Fibroblast of lung (primary cell): ENCODE data around the gene TMED5. TPM values are rescaled to one million over a fixed set of nuclear protein-coding genes. Genes with fewer than 3 reads are reported as not detected.

ENCODE experiments used
- DNase-seq, 2 donors: peaks; one replicate each; pipeline versions ENCODE4 v3.0.0 to v3.0.0-alpha.2; 2010; ENCODE audit warnings: low read depth in 2 of 2
- H2AFZ ChIP-seq: 2 replicates; pipeline ENCODE4 v1.5.1; 2012; ENCODE audit warnings: low read length, control low read depth, inconsistent platforms
- H3K27ac ChIP-seq: 2 replicates; pipeline ENCODE4 v1.5.1; 2011; ENCODE audit warnings: low read length, control low read depth; ENCODE audit not compliant: insufficient read depth
- H3K27me3 ChIP-seq: 2 replicates; pipeline ENCODE4 v1.5.1; 2011; ENCODE audit warnings: mild to moderate bottlenecking, low read length; ENCODE audit not compliant: control insufficient read depth, insufficient read depth
- H3K36me3 ChIP-seq: 2 replicates; pipeline ENCODE4 v1.5.1; 2011; ENCODE audit warnings: low read length; ENCODE audit not compliant: control insufficient read depth, insufficient read depth
- H3K4me1 ChIP-seq: 2 replicates; pipeline ENCODE4 v1.5.1; 2011; ENCODE audit warnings: low read length; ENCODE audit not compliant: control insufficient read depth, insufficient read depth; ENCODE audit errors: extremely low read depth
- H3K4me2 ChIP-seq: 2 replicates; pipeline ENCODE4 v1.5.1; 2011; ENCODE audit warnings: low read length, control low read depth; ENCODE audit not compliant: insufficient read depth; ENCODE audit errors: extremely low read depth
- H3K4me3 ChIP-seq, 4 experiments: fragments of 200-600 bp in 1 of 4; sonication (generic) in 1 of 4; replicated peaks in 1 of 4; 2 replicates each; pipeline ENCODE4 v1.5.1; 2011 to 2016; ENCODE audit warnings: low read length in 4 of 4, low read depth in 3 of 4, mild to moderate bottlenecking in 3 of 4, control low read depth in 2 of 4, inconsistent platforms in 1 of 4, mixed read lengths in 1 of 4; ENCODE audit not compliant: insufficient read depth in 1 of 4; ENCODE audit errors: control extremely low read depth in 1 of 4
- H3K79me2 ChIP-seq: 2 replicates; pipeline ENCODE4 v1.5.1; 2012; ENCODE audit warnings: mild to moderate bottlenecking, low read length, inconsistent platforms; ENCODE audit not compliant: control insufficient read depth, insufficient read depth
- H3K9ac ChIP-seq: 2 replicates; pipeline ENCODE4 v1.5.1; 2011; ENCODE audit warnings: mild to moderate bottlenecking, low read length, control low read depth; ENCODE audit not compliant: insufficient read depth
- H3K9me3 ChIP-seq: 2 replicates; pipeline ENCODE4 v1.5.1; 2012; ENCODE audit warnings: low read depth, low read length; ENCODE audit not compliant: control insufficient read depth, insufficient read depth
- H4K20me1 ChIP-seq: 2 replicates; pipeline ENCODE4 v1.5.1; 2011; ENCODE audit warnings: low read length; ENCODE audit not compliant: control insufficient read depth, insufficient read depth; ENCODE audit errors: extremely low read depth
- EZH2 ChIP-seq: IDR thresholded peaks from 2 replicates; pipeline ENCODE4 v1.5.1; 2012; ENCODE audit warnings: low read length, control low read depth, mild to moderate bottlenecking; ENCODE audit errors: missing control alignments
- polyA plus RNA-seq, 2 donors: library from polyadenylated mRNA; depleted of rRNA in 1 of 2; stranded (reverse) in 1 of 2; unstranded in 1 of 2; fragments of >200 nt; gene quantifications; 2 replicates each; pipeline ENCODE4 v1.2.1, GENCODE V29; 2011 to 2012; ENCODE audit warnings: missing spikeins in 1 of 2
- total RNA-seq: library from RNA; depleted of rRNA; stranded (reverse); fragments of >200 nt; gene quantifications from 2 replicates; pipeline ENCODE4 v1.2.1, GENCODE V29; 2014
- TF ChIP-seq, protein P1 (sequence below), 2 donors: IDR thresholded peaks in 1 of 2; conservative IDR thresholded peaks in 1 of 2; 1 replicate in 1 of 2; 2 replicates in 1 of 2; pipeline ENCODE4 v1.5.1; 2011 to 2012; ENCODE audit warnings: low read length in 2 of 2, control low read depth in 1 of 2, inconsistent platforms in 1 of 2, low read depth in 1 of 2, mild to moderate bottlenecking in 1 of 2

TMED5 gene
- total and polyA plus RNA-seq, 2 donors (not counting 1 experiment from before 2014, with no cell fraction given), result 56.0 to 82.6 TPM

DNA sequence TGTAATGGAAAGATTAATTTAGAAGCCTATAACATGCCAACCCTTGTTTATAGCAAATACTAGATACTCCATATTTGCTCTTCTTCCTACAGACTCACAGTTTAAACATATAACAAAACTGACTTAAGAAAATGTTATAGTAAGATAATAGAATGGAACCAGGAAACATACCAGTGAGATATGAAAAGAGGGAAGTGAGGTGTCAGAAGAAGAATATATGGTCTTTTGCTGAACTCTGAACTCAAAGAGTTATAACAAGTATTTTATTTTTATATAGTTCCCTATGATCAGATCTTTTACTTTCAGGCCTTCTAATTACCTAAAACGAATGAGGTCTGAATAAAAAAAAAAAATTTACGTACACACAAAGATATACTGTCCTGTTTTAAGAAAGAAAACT is 20.9 kb downstream of the TMED5 start:
- H3K4me2 ChIP-seq, result no peak overlapping the region
- DNase-seq, result no peak
- no peak overlapping the region for H3K9ac ChIP-seq
- H3K9me3 ChIP-seq, result no peaks in the 10 kb centered on the region
- H3K79me2 ChIP-seq, result peaks cover 26% of the 10 kb centered on the region
- H4K20me1 ChIP-seq, result no peaks in the 10 kb centered on the region
- H2AFZ ChIP-seq, result no peak overlapping the region
- no peak overlapping the region for H3K27ac ChIP-seq
- no peaks in the 10 kb centered on the region for H3K4me1 ChIP-seq
- H3K36me3 ChIP-seq, result peaks cover 3% of the 10 kb centered on the region
- TF ChIP-seq, protein P1, sequence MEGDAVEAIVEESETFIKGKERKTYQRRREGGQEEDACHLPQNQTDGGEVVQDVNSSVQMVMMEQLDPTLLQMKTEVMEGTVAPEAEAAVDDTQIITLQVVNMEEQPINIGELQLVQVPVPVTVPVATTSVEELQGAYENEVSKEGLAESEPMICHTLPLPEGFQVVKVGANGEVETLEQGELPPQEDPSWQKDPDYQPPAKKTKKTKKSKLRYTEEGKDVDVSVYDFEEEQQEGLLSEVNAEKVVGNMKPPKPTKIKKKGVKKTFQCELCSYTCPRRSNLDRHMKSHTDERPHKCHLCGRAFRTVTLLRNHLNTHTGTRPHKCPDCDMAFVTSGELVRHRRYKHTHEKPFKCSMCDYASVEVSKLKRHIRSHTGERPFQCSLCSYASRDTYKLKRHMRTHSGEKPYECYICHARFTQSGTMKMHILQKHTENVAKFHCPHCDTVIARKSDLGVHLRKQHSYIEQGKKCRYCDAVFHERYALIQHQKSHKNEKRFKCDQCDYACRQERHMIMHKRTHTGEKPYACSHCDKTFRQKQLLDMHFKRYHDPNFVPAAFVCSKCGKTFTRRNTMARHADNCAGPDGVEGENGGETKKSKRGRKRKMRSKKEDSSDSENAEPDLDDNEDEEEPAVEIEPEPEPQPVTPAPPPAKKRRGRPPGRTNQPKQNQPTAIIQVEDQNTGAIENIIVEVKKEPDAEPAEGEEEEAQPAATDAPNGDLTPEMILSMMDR (conservative IDR thresholded peaks at IDR 0.05 in 1 of 2, IDR thresholded peaks at IDR 0.05 in 1 of 2; ENCODE audit: low read depth in 1 of 2, low read length in 2 of 2), result no peak
- TF ChIP-seq EZH2, result no peak
- no peaks in the 10 kb centered on the region for H3K27me3 ChIP-seq
- H3K4me3 ChIP-seq, result no peak overlapping the region

DNA sequence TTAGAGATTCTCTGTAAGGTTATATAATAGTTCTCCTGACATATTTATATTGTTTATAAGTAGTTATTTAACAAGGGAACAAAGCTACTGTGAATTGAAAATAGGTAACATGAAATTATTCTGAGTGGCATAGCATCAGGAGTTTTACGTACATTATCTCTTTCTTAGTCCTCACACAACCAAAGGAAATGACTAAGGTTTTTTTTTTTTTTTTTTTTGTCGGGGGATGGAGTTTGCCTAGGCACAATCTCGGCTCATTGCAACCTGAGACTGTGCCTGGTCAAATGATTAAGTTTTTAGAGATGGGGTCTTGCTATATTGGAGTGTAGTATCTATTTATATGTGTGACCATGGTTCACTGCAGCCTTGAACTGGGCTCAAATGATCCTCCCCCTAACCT is 24.9 kb downstream of the TMED5 start:
- Histone ChIP-seq H3K9ac (no peak overlapping the region), H3K4me2 (no peak overlapping the region), H4K20me1 (no peaks in the 10 kb centered on the region), H3K27ac (no peak overlapping the region), H3K36me3 (peaks cover 3% of the 10 kb centered on the region), H3K27me3 (no peaks in the 10 kb centered on the region), H3K9me3 (no peaks in the 10 kb centered on the region), H2AFZ (no peak overlapping the region), H3K79me2 (peaks cover 6% of the 10 kb centered on the region), H3K4me3 (no peak overlapping the region), H3K4me1 (no peaks in the 10 kb centered on the region)
- peak in 1 of 2 donors; percentile 7 for DNase-seq
- no peak for TF ChIP-seq EZH2
- TF ChIP-seq, protein P1 (conservative IDR thresholded peaks at IDR 0.05 in 1 of 2, IDR thresholded peaks at IDR 0.05 in 1 of 2; ENCODE audit: low read depth in 1 of 2, low read length in 2 of 2), result no peak

DNA sequence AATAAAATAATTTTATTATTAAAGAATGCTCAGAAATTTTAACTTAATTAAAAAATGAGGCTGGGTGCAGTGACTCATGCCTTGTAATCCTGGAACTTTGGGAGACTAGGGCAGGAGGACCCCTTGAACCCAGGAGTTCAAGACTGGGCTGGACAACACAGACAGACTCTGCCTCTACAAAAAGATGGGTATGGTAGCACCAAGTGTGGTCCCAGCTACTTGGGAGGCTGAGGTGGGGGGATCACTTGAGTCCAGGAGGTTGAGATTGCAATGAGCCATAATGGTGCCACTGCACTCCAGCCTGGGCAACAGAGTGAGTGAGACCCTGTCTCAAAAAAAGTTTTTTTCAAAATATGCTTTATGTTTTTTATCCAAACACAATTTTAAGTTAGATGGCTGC is 25.3 kb downstream of the TMED5 start:
- Histone ChIP-seq H3K27ac (no peak overlapping the region), H3K79me2 (peaks cover 3% of the 10 kb centered on the region)

More for the DNA sequence above, 25.3 kb downstream of the TMED5 start:
- no peak overlapping the region for H3K9ac ChIP-seq
- TF ChIP-seq, protein P1 (conservative IDR thresholded peaks at IDR 0.05 in 1 of 2, IDR thresholded peaks at IDR 0.05 in 1 of 2; ENCODE audit: low read depth in 1 of 2, low read length in 2 of 2), result no peak
- no peak for TF ChIP-seq EZH2
- no peaks in the 10 kb centered on the region for H3K9me3 ChIP-seq
- no peak overlapping the region for H3K4me3 ChIP-seq
- peaks cover 3% of the 10 kb centered on the region for H3K36me3 ChIP-seq
- H3K4me2 ChIP-seq, result no peak overlapping the region
- no peaks in the 10 kb centered on the region for H4K20me1 ChIP-seq
- H2AFZ ChIP-seq, result no peak overlapping the region
- no peaks in the 10 kb centered on the region for H3K27me3 ChIP-seq
- no peaks in the 10 kb centered on the region for H3K4me1 ChIP-seq
- DNase-seq, result no peak
